OCI-M2 (cell line): ENCODE results near the gene NAV3.
"Not testable (repeated sequence)": the region's sequence is repeated elsewhere in the genome, so short reads cannot be mapped to it uniquely, and the experiment has no call there.

ENCODE experiments used
- DNase-seq: peaks from one replicate; lab custom pipeline; 2025; ENCODE audit not compliant: unreplicated experiment; lab: John Stamatoyannopoulos, UW

The NAV3 gene

GRCh38 chr12:78101113-78101876 lies 270.6 kb downstream of the NAV3 start:
- DNase-seq: no peak

GRCh38 chr12:78101946-78102635 lies 271.4 kb downstream of the NAV3 start:
- DNase-seq: no peak

GRCh38 chr12:78102801-78103200 lies 272.1 kb downstream of the NAV3 start:
- DNase-seq: not testable (repeated sequence)

- DNase-seq: no peak
These were observed 285.2 kb downstream of the NAV3 start for GRCh38 chr12:78115889-78116288.

GRCh38 chr12:78118036-78118435 lies 287.3 kb downstream of the NAV3 start:
- no peak for DNase-seq

- DNase-seq: no peak
These were observed 287.8 kb downstream of the NAV3 start for GRCh38 chr12:78118486-78118885.

GRCh38 chr12:78119351-78119918 lies 288.7 kb downstream of the NAV3 start:
- DNase-seq: no peak

GRCh38 chr12:78120306-78120705 lies 289.6 kb downstream of the NAV3 start:
- DNase-seq: no peak

- no peak for DNase-seq
These were observed 290.3 kb downstream of the NAV3 start for GRCh38 chr12:78120866-78121560.

GRCh38 chr12:78121969-78122610 lies 291.4 kb downstream of the NAV3 start:
- DNase-seq: no peak

GRCh38 chr12:78128211-78128610 lies 297.5 kb downstream of the NAV3 start:
- DNase-seq: no peak

GRCh38 chr12:78143717-78144116 lies 313.0 kb downstream of the NAV3 start:
- DNase-seq: no peak

GRCh38 chr12:78145398-78145797 lies 314.7 kb downstream of the NAV3 start:
- no peak for DNase-seq

GRCh38 chr12:78146365-78146772 lies 315.7 kb downstream of the NAV3 start:
- DNase-seq: no peak

- DNase-seq: no peak
These were observed 318.8 kb downstream of the NAV3 start for GRCh38 chr12:78149459-78149858.

- no peak for DNase-seq
These were observed 324.9 kb downstream of the NAV3 start for GRCh38 chr12:78155546-78155945.

- DNase-seq: no peak
These were observed 326.1 kb downstream of the NAV3 start for GRCh38 chr12:78156751-78157150.

- DNase-seq: no peak
These were observed 326.5 kb downstream of the NAV3 start for GRCh38 chr12:78157199-78157598.

GRCh38 chr12:78164154-78164553 lies 333.5 kb downstream of the NAV3 start:
- DNase-seq: no peak

- DNase-seq: no peak
These were observed 336.8 kb downstream of the NAV3 start for GRCh38 chr12:78167510-78167909.

GRCh38 chr12:78171061-78171460 lies 340.4 kb downstream of the NAV3 start:
- DNase-seq: no peak
